ENCODE measurements around the gene NRARP. TPM values are rescaled to one million over a fixed set of nuclear protein-coding genes. Genes with fewer than 3 reads are reported as not detected.

The NRARP gene
- total and polyA plus RNA-seq, 7 experiments from 2014 or later: 0.70 to 2.7 (median 1.7) TPM; not detected in 2

- ChIA-PET CTCF (no interaction called here), POLR2A (no interaction called here)
- H3K4me1 Mint-ChIP-seq: peaks cover 0 to 7% (median 5%) of the 10 kb centered on the region in 7 donors
- peaks cover 0 to 10% of the 10 kb centered on the region in 2 donors for H3K4me1 ChIP-seq (ENCODE audit: control insufficient read depth in 2 of 2, insufficient read depth in 2 of 2, low read length in 2 of 2)
- H3K27ac ChIP-seq (ENCODE audit: low read depth, low read length): no peak overlapping the region
- H3K36me3 ChIP-seq (ENCODE audit: control insufficient read depth in 2 of 3, insufficient read depth in 3 of 3, low read length in 3 of 3): no peaks in the 10 kb centered on the region
- H3K27me3 ChIP-seq (ENCODE audit: control insufficient read depth in 2 of 2, insufficient read depth in 2 of 2, low read length in 2 of 2): no peaks in the 10 kb centered on the region
- H3K4me3 Mint-ChIP-seq: no peak overlapping the region
- no peak overlapping the region for H3K4me3 ChIP-seq (ENCODE audit: low read length)
- H3K36me3 Mint-ChIP-seq: no peaks in the 10 kb centered on the region
- H3K9me3 ChIP-seq (ENCODE audit: control insufficient read depth in 2 of 3, low read length in 3 of 3): no peaks in the 10 kb centered on the region
- DNase-seq (no peak), ATAC-seq (no peak)
- peaks cover 0 to 3% (median 0%) of the 10 kb centered on the region in 5 donors for H3K27me3 Mint-ChIP-seq
- no peaks in the 10 kb centered on the region for H3K9me3 Mint-ChIP-seq
- intact Hi-C loops (cut with micrococcal nuclease): no loop called here
- no peak overlapping the region for H3K27ac Mint-ChIP-seq
These were observed 16.5 kb upstream of the NRARP start for GRCh38 chr9:137318602-137319001.

- H3K4me3 ChIP-seq (ENCODE audit: low read length): no peak overlapping the region
- peak overlapping the region in 1 of 10 donors; percentile 33 for H3K4me3 Mint-ChIP-seq
- no peak for ATAC-seq
- DNase-seq: no peak
- ChIA-PET CTCF (no interaction called here), POLR2A (no interaction called here)
- no peak overlapping the region for H3K27ac Mint-ChIP-seq
- H3K27ac ChIP-seq (ENCODE audit: low read depth, low read length): no peak overlapping the region
- peaks cover 0 to 10% of the 10 kb centered on the region in 2 donors for H3K4me1 ChIP-seq (ENCODE audit: control insufficient read depth in 2 of 2, insufficient read depth in 2 of 2, low read length in 2 of 2)
- H3K27me3 Mint-ChIP-seq: peaks cover 0 to 3% (median 0%) of the 10 kb centered on the region in 5 donors
- H3K9me3 Mint-ChIP-seq: no peaks in the 10 kb centered on the region
- H3K4me1 Mint-ChIP-seq: peaks cover 0 to 7% (median 5%) of the 10 kb centered on the region in 7 donors
- intact Hi-C loops (cut with micrococcal nuclease): no loop called here
- no peaks in the 10 kb centered on the region for H3K27me3 ChIP-seq (ENCODE audit: control insufficient read depth in 2 of 2, insufficient read depth in 2 of 2, low read length in 2 of 2)
- no peaks in the 10 kb centered on the region for H3K36me3 Mint-ChIP-seq
- H3K36me3 ChIP-seq (ENCODE audit: control insufficient read depth in 2 of 3, insufficient read depth in 3 of 3, low read length in 3 of 3): no peaks in the 10 kb centered on the region
- H3K9me3 ChIP-seq (ENCODE audit: control insufficient read depth in 2 of 3, low read length in 3 of 3): no peaks in the 10 kb centered on the region
These were observed 15.8 kb upstream of the NRARP start for GRCh38 chr9:137317718-137318511.

GRCh38 chr9:137317021-137317717 is 15.1 kb upstream of the NRARP start:
- Mint-ChIP-seq H3K27ac (no peak overlapping the region), H3K36me3 (no peaks in the 10 kb centered on the region), H3K4me3 (peak overlapping the region in 2 of 10 donors; percentile 35 to 63), H3K4me1 (peaks cover 0 to 7% (median 5%) of the 10 kb centered on the region in 7 donors), H3K27me3 (peaks cover 0 to 3% (median 0%) of the 10 kb centered on the region in 5 donors), H3K9me3 (no peaks in the 10 kb centered on the region)
- ChIA-PET CTCF (no interaction called here), POLR2A (no interaction called here)
- H3K4me3 ChIP-seq (ENCODE audit: low read length): no peak overlapping the region
- peaks cover 0 to 10% of the 10 kb centered on the region in 2 donors for H3K4me1 ChIP-seq (ENCODE audit: control insufficient read depth in 2 of 2, insufficient read depth in 2 of 2, low read length in 2 of 2)
- no peak for DNase-seq
- H3K36me3 ChIP-seq (ENCODE audit: control insufficient read depth in 2 of 3, insufficient read depth in 3 of 3, low read length in 3 of 3): no peaks in the 10 kb centered on the region
- intact Hi-C loops (cut with micrococcal nuclease): no loop called here
- H3K9me3 ChIP-seq (ENCODE audit: control insufficient read depth in 2 of 3, low read length in 3 of 3): no peaks in the 10 kb centered on the region
- no peaks in the 10 kb centered on the region for H3K27me3 ChIP-seq (ENCODE audit: control insufficient read depth in 2 of 2, insufficient read depth in 2 of 2, low read length in 2 of 2)
- ATAC-seq: no peak
- H3K27ac ChIP-seq (ENCODE audit: low read depth, low read length): no peak overlapping the region

DNA sequence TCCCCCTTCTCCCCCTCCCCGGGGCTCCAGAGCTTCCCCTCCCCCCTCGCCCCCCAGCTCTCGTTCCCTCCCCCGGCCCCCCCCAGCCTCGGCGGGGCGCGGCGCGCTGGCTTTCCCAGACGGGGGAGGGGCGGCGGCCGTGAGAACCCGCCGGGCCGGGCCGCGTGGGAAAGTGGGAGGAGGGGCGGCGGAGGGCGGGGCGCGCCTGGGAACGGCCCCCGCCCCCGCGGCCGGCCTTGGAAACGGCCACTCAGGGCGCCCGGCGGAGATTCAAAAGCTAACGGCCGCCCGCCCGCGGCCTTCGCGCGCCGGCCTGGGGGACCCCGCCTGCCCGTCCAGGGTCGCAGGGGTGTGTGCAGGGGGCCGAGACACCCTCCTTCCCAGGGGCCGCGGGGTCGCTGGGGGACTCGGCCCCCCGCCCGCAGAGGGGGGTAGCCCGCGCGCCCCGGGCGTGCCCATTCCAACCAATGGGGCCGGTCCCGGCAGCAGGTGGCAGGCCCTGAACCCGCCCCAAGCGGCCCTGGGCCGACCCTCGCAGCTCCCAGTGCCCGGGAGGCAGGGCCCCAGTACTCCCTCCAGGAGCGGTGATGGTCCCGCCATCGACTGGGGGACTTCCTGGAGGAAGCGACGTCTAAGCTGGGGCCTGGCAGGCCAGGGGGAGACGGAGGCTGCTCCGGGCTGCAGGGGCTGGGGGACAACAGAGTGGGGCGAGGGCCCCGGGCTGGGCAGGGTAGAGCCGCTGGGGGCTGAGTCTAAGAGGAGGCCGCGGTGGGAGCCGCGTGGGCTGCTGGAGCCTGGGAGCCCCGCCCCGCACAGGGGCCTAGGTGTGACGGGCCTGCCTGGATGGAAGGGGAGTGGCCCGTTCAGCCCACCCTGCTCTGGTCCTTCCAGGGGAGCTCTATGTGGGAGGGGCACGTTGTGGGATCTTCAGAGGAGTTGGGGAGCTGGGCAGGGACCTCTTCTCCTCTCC is 14.2 kb upstream of the NRARP start:
- intact Hi-C loops (cut with micrococcal nuclease): no loop called here
- H3K4me1 ChIP-seq (ENCODE audit: control insufficient read depth in 2 of 2, insufficient read depth in 2 of 2, low read length in 2 of 2): peaks cover 0 to 10% of the 10 kb centered on the region in 2 donors
- no peaks in the 10 kb centered on the region for H3K9me3 ChIP-seq (ENCODE audit: control insufficient read depth in 2 of 3, low read length in 3 of 3)
- H3K4me3 ChIP-seq (ENCODE audit: low read length): no peak overlapping the region
- no peaks in the 10 kb centered on the region for H3K27me3 ChIP-seq (ENCODE audit: control insufficient read depth in 2 of 2, insufficient read depth in 2 of 2, low read length in 2 of 2)
- Mint-ChIP-seq H3K36me3 (no peaks in the 10 kb centered on the region), H3K4me3 (peak overlapping the region in 2 of 10 donors; percentile 35 to 63), H3K27me3 (peaks cover 0 to 3% (median 0%) of the 10 kb centered on the region in 5 donors), H3K4me1 (peaks cover 0 to 7% (median 5%) of the 10 kb centered on the region in 7 donors), H3K27ac (no peak overlapping the region), H3K9me3 (no peaks in the 10 kb centered on the region)
- peak in 1 of 9 donors; percentile 15 for DNase-seq
- ChIA-PET CTCF (no interaction called here), POLR2A (no interaction called here)
- peak; percentile 12 for ATAC-seq
- no peaks in the 10 kb centered on the region for H3K36me3 ChIP-seq (ENCODE audit: control insufficient read depth in 2 of 3, insufficient read depth in 3 of 3, low read length in 3 of 3)
- no peak overlapping the region for H3K27ac ChIP-seq (ENCODE audit: low read depth, low read length)

- H3K4me3 ChIP-seq (ENCODE audit: low read length): no peak overlapping the region
- H3K4me1 ChIP-seq (ENCODE audit: control insufficient read depth in 2 of 2, insufficient read depth in 2 of 2, low read length in 2 of 2): peaks cover 0 to 5% of the 10 kb centered on the region in 2 donors
- Mint-ChIP-seq H3K9me3 (no peaks in the 10 kb centered on the region), H3K4me3 (peak overlapping the region in 1 of 10 donors; percentile 26), H3K4me1 (peaks cover 0 to 7% (median 3%) of the 10 kb centered on the region in 7 donors), H3K36me3 (no peaks in the 10 kb centered on the region), H3K27me3 (peaks cover 0 to 3% (median 0%) of the 10 kb centered on the region in 5 donors), H3K27ac (no peak overlapping the region)
- H3K9me3 ChIP-seq (ENCODE audit: control insufficient read depth in 2 of 3, low read length in 3 of 3): no peaks in the 10 kb centered on the region
- ChIA-PET CTCF (no interaction called here), POLR2A (no interaction called here)
- no peak for DNase-seq
- ATAC-seq: no peak
- intact Hi-C loops (cut with micrococcal nuclease): no loop called here
- H3K27me3 ChIP-seq (ENCODE audit: control insufficient read depth in 2 of 2, insufficient read depth in 2 of 2, low read length in 2 of 2): no peaks in the 10 kb centered on the region
- H3K27ac ChIP-seq (ENCODE audit: low read depth, low read length): no peak overlapping the region
- H3K36me3 ChIP-seq (ENCODE audit: control insufficient read depth in 2 of 3, insufficient read depth in 3 of 3, low read length in 3 of 3): no peaks in the 10 kb centered on the region
These were observed 13.5 kb upstream of the NRARP start for GRCh38 chr9:137315581-137316011.
